ENCODE data around the gene R3HDM4.
"Not testable (repeated sequence)": the region's sequence is repeated elsewhere in the genome, so short reads cannot be mapped to it uniquely, and the experiment has no call there.

The R3HDM4 gene

DNA sequence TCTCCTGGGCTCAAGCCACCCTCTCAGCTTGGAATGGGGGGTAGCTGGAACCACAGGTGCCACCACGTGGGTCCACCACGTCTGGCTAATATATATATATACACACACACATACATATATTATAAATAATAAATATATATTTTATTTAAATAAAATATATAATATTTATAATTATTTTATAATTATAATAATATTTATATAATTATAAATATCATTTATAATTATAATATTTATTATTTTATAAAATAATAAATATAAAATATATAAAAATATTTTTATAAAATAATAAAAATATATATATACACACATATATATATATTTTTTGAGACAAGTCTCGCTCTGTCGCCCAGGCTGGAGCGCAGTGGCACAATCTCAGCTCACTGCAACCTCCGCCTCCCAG lies 58.5 kb downstream of the R3HDM4 start:
- DNase-seq (ENCODE audit: low read depth): no peak

DNA sequence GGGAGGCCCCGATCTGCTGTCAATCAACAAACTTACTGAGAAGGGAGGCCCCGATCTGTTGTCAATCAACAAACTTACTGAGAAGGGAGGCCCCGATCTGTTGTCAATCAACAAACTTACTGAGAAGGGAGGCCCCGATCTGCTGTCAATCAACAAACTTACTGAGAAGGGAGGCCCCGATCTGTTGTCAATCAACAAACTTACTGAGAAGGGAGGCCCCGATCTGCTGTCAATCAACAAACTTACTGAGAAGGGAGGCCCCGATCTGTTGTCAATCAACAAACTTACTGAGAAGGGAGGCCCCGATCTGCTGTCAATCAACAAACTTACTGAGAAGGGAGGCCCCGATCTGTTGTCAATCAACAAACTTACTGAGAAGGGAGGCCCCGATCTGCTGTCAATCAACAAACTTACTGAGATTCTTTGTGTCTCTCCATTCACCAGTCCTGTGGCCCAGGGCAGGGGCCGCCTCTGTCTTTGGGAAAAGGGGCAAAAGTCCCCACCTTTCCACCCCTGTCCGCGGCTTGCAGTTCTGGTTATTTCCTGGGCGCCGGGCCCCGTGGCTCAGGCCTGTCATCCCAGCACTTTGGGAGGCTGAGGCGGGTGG lies 59.3 kb downstream of the R3HDM4 start:
- DNase-seq (ENCODE audit: low read depth): not testable (repeated sequence)

DNA sequence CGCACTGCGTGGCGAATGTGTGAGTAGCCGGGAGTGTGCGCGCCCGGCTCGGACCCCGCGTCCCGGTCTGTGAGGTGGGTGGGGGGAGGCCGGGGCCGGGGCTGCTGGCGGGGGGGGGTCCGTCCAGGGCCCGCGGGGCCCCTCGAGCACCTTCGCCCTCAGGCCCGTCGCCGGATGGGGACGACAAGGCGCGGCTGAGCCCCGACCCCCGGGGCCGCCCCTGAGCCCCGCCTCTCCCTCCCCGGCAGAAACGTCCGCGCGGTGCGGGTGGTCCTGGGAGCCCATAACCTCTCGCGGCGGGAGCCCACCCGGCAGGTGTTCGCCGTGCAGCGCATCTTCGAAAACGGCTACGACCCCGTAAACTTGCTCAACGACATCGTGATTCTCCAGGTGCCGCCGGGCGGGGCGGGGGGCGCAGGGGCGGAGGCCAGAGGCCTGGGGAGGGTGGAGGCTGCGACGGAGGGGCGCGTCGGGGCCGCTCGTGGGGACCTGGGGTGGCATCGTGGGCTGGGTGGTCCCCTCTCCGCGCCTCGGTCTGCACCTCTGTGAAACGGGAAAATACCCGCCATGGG lies 59.9 kb downstream of the R3HDM4 start:
- DNase-seq (ENCODE audit: low read depth): no peak

DNA sequence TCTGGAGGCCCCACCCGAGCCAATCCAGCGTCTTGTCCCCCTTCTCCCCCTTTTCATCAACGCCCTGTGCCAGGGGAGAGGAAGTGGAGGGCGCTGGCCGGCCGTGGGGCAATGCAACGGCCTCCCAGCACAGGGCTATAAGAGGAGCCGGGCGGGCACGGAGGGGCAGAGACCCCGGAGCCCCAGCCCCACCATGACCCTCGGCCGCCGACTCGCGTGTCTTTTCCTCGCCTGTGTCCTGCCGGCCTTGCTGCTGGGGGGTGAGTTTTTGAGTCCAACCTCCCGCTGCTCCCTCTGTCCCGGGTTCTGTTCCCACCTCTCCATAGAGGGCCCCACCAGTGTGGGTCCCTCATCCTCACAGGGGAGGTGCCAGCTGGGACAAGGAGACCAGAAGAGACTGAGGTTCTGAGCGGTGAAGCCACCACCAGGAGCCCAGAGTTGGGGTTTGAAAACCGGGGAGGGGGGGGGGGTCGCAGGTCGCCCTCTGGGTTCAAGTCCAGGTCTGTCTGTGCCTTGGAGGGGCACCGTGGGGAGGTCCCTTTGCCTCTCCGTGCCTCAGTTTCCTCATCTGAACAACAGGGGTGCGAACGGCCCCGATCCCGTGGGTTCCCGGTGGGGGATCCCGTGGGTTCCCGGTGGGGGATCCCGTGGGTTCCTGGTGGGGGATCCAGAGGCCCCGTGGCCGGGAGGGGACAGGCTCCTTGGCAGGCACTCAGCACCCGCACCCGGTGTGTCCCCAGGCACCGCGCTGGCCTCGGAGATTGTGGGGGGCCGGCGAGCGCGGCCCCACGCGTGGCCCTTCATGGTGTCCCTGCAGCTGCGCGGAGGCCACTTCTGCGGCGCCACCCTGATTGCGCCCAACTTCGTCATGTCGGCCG lies 60.6 kb downstream of the R3HDM4 start, which contains the start of gene ELANE:
Gene ELANE, plus strand, starts transcription at position 168 of the 878 bp plus-strand sequence. Its CDS starts 26 bp downstream, at position 194.
- no peak for DNase-seq (ENCODE audit: low read depth)

DNA sequence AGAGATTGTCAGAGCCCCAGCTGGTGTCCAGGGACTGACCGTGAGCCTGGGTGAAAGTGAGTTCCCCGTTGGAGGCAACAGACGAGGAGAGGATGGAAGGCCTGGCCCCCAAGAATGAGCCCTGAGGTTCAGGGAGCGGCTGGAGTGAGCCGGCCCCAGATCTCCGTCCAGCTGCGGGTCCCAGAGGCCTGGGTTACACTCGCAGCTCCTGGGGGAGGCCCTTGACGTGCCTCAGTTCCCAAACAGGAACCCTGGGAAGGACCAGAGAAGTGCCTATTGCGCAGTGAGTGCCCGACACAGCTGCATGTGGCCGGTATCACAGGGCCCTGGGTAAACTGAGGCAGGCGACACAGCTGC lies 62.1 kb downstream of the R3HDM4 start:
- DNase-seq (ENCODE audit: low read depth): no peak

- peak; percentile 94 for DNase-seq (ENCODE audit: low read depth)
Observed at GRCh38 chr19:850221-850978, 62.6 kb downstream of the R3HDM4 start.

- DNase-seq (ENCODE audit: low read depth): not testable (repeated sequence)
Observed at GRCh38 chr19:849195-849594, 63.8 kb downstream of the R3HDM4 start.

GRCh38 chr19:848386-848921 lies 64.6 kb downstream of the R3HDM4 start:
- no peak for DNase-seq (ENCODE audit: low read depth)

All from fibroblast of the conjunctiva (primary cell).